Keratinocyte (primary cell): Measurements from ENCODE around the gene NCCRP1. TPM values are rescaled to one million over a fixed set of nuclear protein-coding genes. Genes with fewer than 3 reads are reported as not detected.

ENCODE experiments used
- DNase-seq: peaks from one replicate; pipeline ENCODE4 v3.0.0-alpha.2; 2011; ENCODE audit warnings: low read depth, missing footprints, low spot score
- FAIRE-seq: peaks from 2 replicates; lab custom pipeline; 2011; peaks lifted over from hg19 to GRCh38; lab: Jason Lieb, UNC
- H2AFZ ChIP-seq: 2 replicates; pipeline ENCODE4 v1.6.0; 2012; ENCODE audit warnings: low read length, control low read depth, inconsistent platforms; ENCODE audit not compliant: control insufficient read depth
- H3K27ac ChIP-seq: 2 replicates; pipeline ENCODE4 v1.5.1; 2011; ENCODE audit warnings: low read length; ENCODE audit not compliant: control insufficient read depth, insufficient read depth
- H3K27me3 ChIP-seq: 3 replicates; pipeline ENCODE4 v1.6.0; 2011; ENCODE audit warnings: low read length; ENCODE audit not compliant: control insufficient read depth, insufficient read depth; ENCODE audit errors: extremely low read depth
- H3K36me3 ChIP-seq, 2 experiments: 2 replicates in 1 of 2; 3 replicates in 1 of 2; pipeline ENCODE4 v1.5.1; 2011; ENCODE audit warnings: low read length in 2 of 2, mild to moderate bottlenecking in 1 of 2; ENCODE audit not compliant: control insufficient read depth in 2 of 2, insufficient read depth in 2 of 2; ENCODE audit errors: extremely low read depth in 1 of 2
- H3K4me1 ChIP-seq: 3 replicates; pipeline ENCODE4 v1.5.1; 2011; ENCODE audit warnings: low read length; ENCODE audit not compliant: control insufficient read depth, insufficient read depth; ENCODE audit errors: extremely low read depth
- H3K4me2 ChIP-seq: 3 replicates; pipeline ENCODE4 v1.6.0; 2011; ENCODE audit warnings: low read depth, low read length; ENCODE audit not compliant: control insufficient read depth, insufficient read depth; ENCODE audit errors: extremely low read depth
- H3K4me3 ChIP-seq, 3 experiments: fragments of 200-600 bp in 1 of 3; sonication (generic) in 1 of 3; 2 replicates in 2 of 3; 3 replicates in 1 of 3; pipeline ENCODE4 v1.5.1; 2011 to 2016; ENCODE audit warnings: low read length in 3 of 3, mild to moderate bottlenecking in 3 of 3, control low read depth in 2 of 3, inconsistent platforms in 1 of 3, low read depth in 1 of 3, mixed read lengths in 1 of 3, mixed run types in 1 of 3, moderate library complexity in 1 of 3; ENCODE audit not compliant: control insufficient read depth in 2 of 3, insufficient read depth in 2 of 3; ENCODE audit errors: extremely low read depth in 1 of 3
- H3K79me2 ChIP-seq: 2 replicates; pipeline ENCODE4 v1.6.0; 2012; ENCODE audit warnings: low read length; ENCODE audit not compliant: control insufficient read depth, insufficient read depth
- H3K9ac ChIP-seq: 3 replicates; pipeline ENCODE4 v1.6.0; 2011; ENCODE audit warnings: low read length; ENCODE audit not compliant: control insufficient read depth, insufficient read depth; ENCODE audit errors: extremely low read depth
- H3K9me1 ChIP-seq: 3 replicates; pipeline ENCODE4 v1.6.0; 2011; ENCODE audit warnings: low read length; ENCODE audit not compliant: control insufficient read depth, insufficient read depth; ENCODE audit errors: extremely low read depth
- H3K9me3 ChIP-seq: 2 replicates; pipeline ENCODE4 v1.5.1; 2012; ENCODE audit warnings: low read depth, low read length; ENCODE audit not compliant: control insufficient read depth
- H4K20me1 ChIP-seq: 3 replicates; pipeline ENCODE4 v1.6.0; 2011; ENCODE audit warnings: low read length; ENCODE audit not compliant: control insufficient read depth, insufficient read depth; ENCODE audit errors: extremely low read depth
- CTCF ChIP-seq, 3 experiments: IDR thresholded peaks in 1 of 3; conservative IDR thresholded peaks in 1 of 3; optimal IDR thresholded peaks in 1 of 3; 2 replicates in 2 of 3; 3 replicates in 1 of 3; pipeline versions ENCODE3 to v1.5.1; 2011; ENCODE audit warnings: low read length in 3 of 3, mild to moderate bottlenecking in 3 of 3, moderate library complexity in 2 of 3, control low read depth in 1 of 3, inconsistent platforms in 1 of 3; ENCODE audit not compliant: insufficient read depth in 2 of 3; ENCODE audit errors: extremely low read depth in 1 of 3
- EZH2 ChIP-seq: IDR thresholded peaks from one replicate; pipeline ENCODE4 v1.6.1; 2012; ENCODE audit warnings: inconsistent platforms, mild to moderate bottlenecking, low read length, moderate library complexity
- dilution Hi-C: fragments of 300-500 bp; cut with MboI; formaldehyde crosslinking; loops from one replicate; pipeline ENCODE4 v1.7.0; 2020; ENCODE audit warnings: low sequenced_read_pairs; ENCODE audit not compliant: extremely low pct_ligation_motif_present
- polyA plus RNA-seq, 5 experiments: library from polyadenylated mRNA; depleted of rRNA in 3 of 5; stranded (reverse) in 3 of 5; stranded (forward) in 1 of 5; unstranded in 1 of 5; fragments of >200 nt; gene quantifications; 1 replicate in 1 of 5; 2 replicates in 3 of 5; 3 replicates in 1 of 5; pipeline versions ENCODE4 v1.2.1 to v1.2.3, GENCODE V29; 2011 to 2012; ENCODE audit warnings: missing spikeins in 2 of 5, low read depth in 1 of 5, low replicate concordance in 1 of 5

Gene NCCRP1
- polyA plus RNA-seq, 1 donor (not counting 4 experiments of a cell fraction or from before 2014, with no cell fraction given): 2.3 TPM

- Histone ChIP-seq H3K4me2 (no peak overlapping the region), H3K4me1 (peaks cover 23% of the 10 kb centered on the region), H3K79me2 (peaks cover 60% of the 10 kb centered on the region), H3K4me3 (no peak overlapping the region), H4K20me1 (no peaks in the 10 kb centered on the region), H3K9me3 (no peaks in the 10 kb centered on the region), H3K36me3 (no peaks in the 10 kb centered on the region), H3K9ac (no peak overlapping the region), H3K9me1 (peaks cover 4% of the 10 kb centered on the region), H3K27me3 (no peaks in the 10 kb centered on the region), H3K27ac (no peak overlapping the region), H2AFZ (no peak overlapping the region)
- DNase-seq (no peak), FAIRE-seq (no peak)
- dilution Hi-C loops: no loop called here
- TF ChIP-seq EZH2 (no peak), CTCF (optimal IDR thresholded peaks at IDR 0.05 in 1 of 3, IDR thresholded peaks at IDR 0.05 in 1 of 3, conservative IDR thresholded peaks at IDR 0.05 in 1 of 3; ENCODE audit: extremely low read depth in 1 of 3, insufficient read depth in 2 of 3, low read length in 3 of 3) (no peak)
Observed at GRCh38 chr19:39150807-39151600, 45.8 kb upstream of the NCCRP1 start.

- no peak for DNase-seq
- dilution Hi-C loops: no loop called here
- peaks cover 4% of the 10 kb centered on the region for H3K9me1 ChIP-seq
Observed at GRCh38 chr19:39152066-39152465, 44.7 kb upstream of the NCCRP1 start.

More at GRCh38 chr19:39152066-39152465, 44.7 kb upstream of the NCCRP1 start:
- no peaks in the 10 kb centered on the region for H3K9me3 ChIP-seq
- peaks cover 32% of the 10 kb centered on the region for H3K4me1 ChIP-seq
- no peak overlapping the region for H2AFZ ChIP-seq
- no peak for FAIRE-seq
- no peak overlapping the region for H3K4me2 ChIP-seq
- H3K4me3 ChIP-seq: no peak overlapping the region
- no peak overlapping the region for H3K27ac ChIP-seq
- no peak overlapping the region for H3K9ac ChIP-seq
- no peaks in the 10 kb centered on the region for H3K27me3 ChIP-seq
- H3K36me3 ChIP-seq: no peaks in the 10 kb centered on the region
- H4K20me1 ChIP-seq: no peaks in the 10 kb centered on the region
- peaks cover 56% of the 10 kb centered on the region for H3K79me2 ChIP-seq
- no peak for TF ChIP-seq CTCF (optimal IDR thresholded peaks at IDR 0.05 in 1 of 3, IDR thresholded peaks at IDR 0.05 in 1 of 3, conservative IDR thresholded peaks at IDR 0.05 in 1 of 3; ENCODE audit: extremely low read depth in 1 of 3, insufficient read depth in 2 of 3, low read length in 3 of 3)
- no peak for TF ChIP-seq EZH2
